Effector memory CD4-positive, alpha-beta T cell (primary cell): Measurements from ENCODE around the gene RTKN2.

Source experiments
- DNase-seq, 3 donors: peaks; one replicate each; pipeline ENCODE4 v3.0.0-alpha.2; 2020
- H3K27ac ChIP-seq: 2 replicates; pipeline ENCODE4 v1.7.0; 2013; ENCODE audit warnings: mild to moderate bottlenecking, low read length, moderate library complexity; ENCODE audit not compliant: insufficient read depth, poor library complexity, severe bottlenecking
- H3K27me3 ChIP-seq: replicated peaks from 2 replicates; pipeline ENCODE4 v1.7.0; 2013; ENCODE audit warnings: mild to moderate bottlenecking, low read length; ENCODE audit not compliant: insufficient read depth, control insufficient read depth, poor library complexity, severe bottlenecking
- H3K36me3 ChIP-seq: 2 replicates; pipeline ENCODE4 v1.7.0; 2013; ENCODE audit warnings: mild to moderate bottlenecking, low read length, moderate library complexity; ENCODE audit not compliant: control insufficient read depth, insufficient read depth
- H3K4me1 ChIP-seq: 2 replicates; pipeline ENCODE4 v1.7.0; 2013; ENCODE audit warnings: low read length, mild to moderate bottlenecking; ENCODE audit not compliant: control insufficient read depth, insufficient read depth, poor library complexity, severe bottlenecking
- H3K4me3 ChIP-seq: 2 replicates; pipeline ENCODE4 v1.7.0; 2013; ENCODE audit warnings: low read length, low read depth, mild to moderate bottlenecking; ENCODE audit not compliant: insufficient read depth, poor library complexity, severe bottlenecking
- H3K9me3 ChIP-seq: 2 replicates; pipeline ENCODE4 v1.7.0; 2013; ENCODE audit warnings: mild to moderate bottlenecking, low read length, moderate library complexity; ENCODE audit not compliant: control insufficient read depth

Gene RTKN2

GRCh38 chr10:62264126-62264525, 4.5 kb downstream of the RTKN2 start:
- no peak for DNase-seq
- Histone ChIP-seq H3K4me1 (peaks cover 4% of the 10 kb centered on the region), H3K27ac (no peak overlapping the region), H3K36me3 (no peaks in the 10 kb centered on the region), H3K4me3 (no peak overlapping the region), H3K27me3 (no peaks in the 10 kb centered on the region), H3K9me3 (no peaks in the 10 kb centered on the region)

- Histone ChIP-seq H3K4me1 (no peaks in the 10 kb centered on the region), H3K27me3 (no peaks in the 10 kb centered on the region), H3K9me3 (no peaks in the 10 kb centered on the region), H3K27ac (no peak overlapping the region), H3K4me3 (no peak overlapping the region), H3K36me3 (no peaks in the 10 kb centered on the region)
- DNase-seq = no peak
These were observed 7.0 kb downstream of the RTKN2 start for GRCh38 chr10:62261666-62262065.

DNA sequence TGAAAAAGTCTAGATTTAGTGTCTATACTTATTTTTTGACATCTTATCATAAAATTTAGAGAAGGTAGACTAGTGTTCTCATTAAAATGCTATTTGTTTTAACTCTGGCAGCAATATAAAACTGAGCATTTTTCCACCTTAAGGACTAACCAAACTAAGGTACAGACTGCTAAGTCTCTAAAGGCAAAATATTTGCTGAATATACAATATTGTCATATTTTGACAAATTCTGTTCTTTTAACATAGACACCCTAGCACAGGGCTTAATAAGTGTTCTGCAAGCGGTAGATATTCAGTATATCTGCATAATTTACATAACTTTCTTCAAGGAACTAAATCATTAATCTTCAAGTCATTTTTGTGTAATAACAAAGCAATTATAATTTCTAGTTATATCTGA, 8.6 kb downstream of the RTKN2 start:
- no peaks in the 10 kb centered on the region for H3K36me3 ChIP-seq
- no peaks in the 10 kb centered on the region for H3K9me3 ChIP-seq
- no peaks in the 10 kb centered on the region for H3K27me3 ChIP-seq
- H3K27ac ChIP-seq = no peak overlapping the region
- no peaks in the 10 kb centered on the region for H3K4me1 ChIP-seq
- H3K4me3 ChIP-seq = no peak overlapping the region
- DNase-seq = no peak

- Histone ChIP-seq H3K4me3 (no peak overlapping the region), H3K9me3 (no peaks in the 10 kb centered on the region), H3K27ac (no peak overlapping the region), H3K4me1 (no peaks in the 10 kb centered on the region), H3K36me3 (no peaks in the 10 kb centered on the region), H3K27me3 (no peaks in the 10 kb centered on the region)
- DNase-seq = no peak
These were observed 9.2 kb downstream of the RTKN2 start for GRCh38 chr10:62259456-62259855.

GRCh38 chr10:62258926-62259325, 9.7 kb downstream of the RTKN2 start:
- Histone ChIP-seq H3K9me3 (no peaks in the 10 kb centered on the region), H3K4me3 (no peak overlapping the region), H3K36me3 (no peaks in the 10 kb centered on the region), H3K4me1 (no peaks in the 10 kb centered on the region), H3K27ac (no peak overlapping the region), H3K27me3 (no peaks in the 10 kb centered on the region)
- no peak for DNase-seq

DNA sequence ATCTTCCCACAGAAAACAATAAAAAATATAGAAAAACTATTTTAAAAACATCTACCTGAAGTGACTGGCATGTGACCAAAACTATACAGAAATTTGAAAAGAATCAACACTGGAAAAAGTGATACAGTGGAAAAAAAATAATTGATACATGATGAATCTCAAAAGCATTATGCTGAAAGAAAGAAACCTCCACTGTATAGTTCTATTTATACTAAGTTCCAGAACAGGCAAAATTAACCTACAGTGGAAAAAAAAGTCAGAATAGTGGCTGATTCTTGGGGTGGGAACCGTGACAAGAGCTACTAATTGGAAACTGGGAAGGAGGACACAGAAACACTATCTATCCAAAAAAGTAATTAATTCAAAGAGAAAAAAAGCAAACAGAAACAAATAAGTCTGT, 14.9 kb downstream of the RTKN2 start:
- H3K27me3 ChIP-seq = no peaks in the 10 kb centered on the region
- no peak for DNase-seq
- no peaks in the 10 kb centered on the region for H3K36me3 ChIP-seq
- no peaks in the 10 kb centered on the region for H3K9me3 ChIP-seq
- no peaks in the 10 kb centered on the region for H3K4me1 ChIP-seq
- H3K27ac ChIP-seq = no peak overlapping the region
- no peak overlapping the region for H3K4me3 ChIP-seq

- Histone ChIP-seq H3K36me3 (no peaks in the 10 kb centered on the region), H3K9me3 (no peaks in the 10 kb centered on the region), H3K27me3 (no peaks in the 10 kb centered on the region), H3K4me3 (no peak overlapping the region), H3K4me1 (no peaks in the 10 kb centered on the region), H3K27ac (no peak overlapping the region)
- no peak for DNase-seq
These were observed 16.6 kb downstream of the RTKN2 start for GRCh38 chr10:62252051-62252450.

- Histone ChIP-seq H3K4me1 (no peaks in the 10 kb centered on the region), H3K9me3 (no peaks in the 10 kb centered on the region), H3K36me3 (no peaks in the 10 kb centered on the region), H3K4me3 (no peak overlapping the region), H3K27me3 (no peaks in the 10 kb centered on the region), H3K27ac (no peak overlapping the region)
- no peak for DNase-seq
These were observed 17.9 kb downstream of the RTKN2 start for GRCh38 chr10:62250594-62251198.

DNA sequence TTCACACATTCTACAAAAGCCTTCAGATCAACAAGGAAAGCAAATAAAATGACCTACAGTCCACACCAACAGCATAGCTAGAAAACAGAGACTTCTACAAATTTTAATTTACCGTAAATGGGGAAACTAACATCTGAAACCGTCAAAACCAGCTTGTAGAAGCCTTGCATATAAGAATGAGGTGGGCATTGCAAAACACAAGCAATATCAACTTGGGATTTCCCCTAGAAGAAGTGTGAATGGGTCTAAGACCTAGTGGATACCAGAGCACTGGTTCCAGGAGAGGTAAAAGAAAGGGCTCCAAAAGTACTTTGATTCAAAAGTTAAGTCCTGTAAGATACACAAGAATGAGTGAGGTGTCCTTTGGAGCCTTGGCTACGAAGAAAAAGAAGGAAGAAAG, 18.7 kb downstream of the RTKN2 start:
- H3K4me3 ChIP-seq = no peak overlapping the region
- H3K27me3 ChIP-seq = no peaks in the 10 kb centered on the region
- no peak for DNase-seq
- peaks cover 3% of the 10 kb centered on the region for H3K4me1 ChIP-seq
- H3K36me3 ChIP-seq = no peaks in the 10 kb centered on the region
- H3K27ac ChIP-seq = no peak overlapping the region
- no peaks in the 10 kb centered on the region for H3K9me3 ChIP-seq

DNA sequence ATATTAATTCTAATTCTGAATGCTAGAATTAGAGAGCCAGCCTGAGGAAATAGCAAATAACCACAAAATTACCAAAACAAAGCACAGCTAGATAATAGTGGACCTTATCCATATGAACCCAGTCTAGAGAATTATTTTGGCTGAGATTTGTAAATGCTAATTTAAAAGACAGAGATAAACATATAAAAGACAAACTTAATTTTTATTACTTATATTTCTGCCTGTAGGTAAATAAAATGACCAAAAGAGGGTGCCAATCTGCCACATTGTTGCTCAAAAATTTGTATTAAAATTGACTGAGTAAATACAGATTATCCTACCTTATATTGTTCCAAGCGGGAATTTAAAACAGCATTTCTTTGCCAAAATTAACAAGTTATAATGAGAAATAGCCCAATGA, 20.2 kb downstream of the RTKN2 start:
- Histone ChIP-seq H3K4me3 (no peak overlapping the region), H3K27me3 (no peaks in the 10 kb centered on the region), H3K9me3 (no peaks in the 10 kb centered on the region), H3K36me3 (no peaks in the 10 kb centered on the region), H3K4me1 (peaks cover 4% of the 10 kb centered on the region), H3K27ac (no peak overlapping the region)
- DNase-seq = no peak
